Neural cell (in vitro differentiated cells): ENCODE measurements around the gene SPINT1. TPM values are rescaled to one million over a fixed set of nuclear protein-coding genes. Genes with fewer than 3 reads are reported as not detected.

Source experiments
- H2AFZ ChIP-seq: fragments of 200-600, 300-800 bp; sonication (generic), shearing (Covaris generic); 2 replicates; pipeline ENCODE4 v1.6.0; 2014; ENCODE audit warnings: low read depth, mild to moderate bottlenecking, antibody characterized with exemption, low read length, moderate library complexity
- H3F3A ChIP-seq: fragments of 200-600 bp; shearing (Covaris generic); 2 replicates; pipeline ENCODE4 v1.6.1; 2016; ENCODE audit warnings: mild to moderate bottlenecking, moderate library complexity, mixed read lengths, antibody characterized with exemption, low read length; ENCODE audit not compliant: insufficient read depth, poor library complexity, severe bottlenecking
- H3K27ac ChIP-seq: fragments of 200-600, 300-800 bp; sonication (generic), shearing (Covaris generic); 2 replicates; pipeline ENCODE4 v1.5.1; 2014; ENCODE audit warnings: mild to moderate bottlenecking, low read length, moderate library complexity
- H3K27me3 ChIP-seq: fragments of 300-800, 200-600 bp; sonication (generic), shearing (Covaris generic); 2 replicates; pipeline ENCODE4 v1.6.0; 2014; ENCODE audit warnings: mild to moderate bottlenecking, low read depth, low read length, moderate library complexity; ENCODE audit not compliant: insufficient read depth
- H3K36me3 ChIP-seq: fragments of 300-800, 200-600 bp; sonication (generic), shearing (Covaris generic); 2 replicates; pipeline ENCODE4 v1.5.1; 2014; ENCODE audit warnings: mild to moderate bottlenecking, antibody characterized with exemption, low read length, moderate library complexity; ENCODE audit not compliant: insufficient read depth
- H3K4me2 ChIP-seq: fragments of 300-800, 200-600 bp; sonication (generic), shearing (Covaris generic); 2 replicates; pipeline ENCODE4 v1.6.0; 2014; ENCODE audit warnings: mild to moderate bottlenecking, low read length
- H3K4me3 ChIP-seq: fragments of 300-800, 200-600 bp; sonication (generic), shearing (Covaris generic); 2 replicates; pipeline ENCODE4 v1.5.1; 2014; ENCODE audit warnings: mild to moderate bottlenecking, low read length, moderate library complexity
- H3K79me2 ChIP-seq: fragments of 200-600 bp; shearing (Covaris generic); replicated peaks from 2 replicates; pipeline ENCODE4 v1.6.0; 2014; ENCODE audit warnings: mild to moderate bottlenecking, low read length, moderate library complexity; ENCODE audit not compliant: insufficient read depth
- H3K9ac ChIP-seq: fragments of 300-800, 200-600 bp; sonication (generic), shearing (Covaris generic); 2 replicates; pipeline ENCODE4 v1.6.1; 2016; ENCODE audit warnings: mild to moderate bottlenecking, low read length, mixed read lengths
- H3K9me2 ChIP-seq: fragments of 200-600 bp; shearing (Covaris generic); 2 replicates; pipeline ENCODE4 v1.6.1; 2016; ENCODE audit warnings: mild to moderate bottlenecking, low read length, mixed read lengths; ENCODE audit not compliant: insufficient read depth
- H3K9me3 ChIP-seq: fragments of 200-600, 300-800 bp; sonication (generic), shearing (Covaris generic); 2 replicates; pipeline ENCODE4 v1.6.1; 2016; ENCODE audit warnings: mild to moderate bottlenecking, mixed run types, low read length, moderate library complexity, mixed read lengths
- H4K20me1 ChIP-seq: fragments of 200-600 bp; shearing (Covaris generic); 2 replicates; pipeline ENCODE4 v1.6.1; 2016; ENCODE audit warnings: mild to moderate bottlenecking, mixed run types; ENCODE audit not compliant: insufficient read depth
- EP300 ChIP-seq: fragments of 450-650 bp; conservative IDR thresholded peaks from 2 replicates; pipeline ENCODE4 v1.6.1; 2014; ENCODE audit warnings: antibody characterized with exemption, mild to moderate bottlenecking, moderate library complexity; ENCODE audit not compliant: poor library complexity, severe bottlenecking
- EZH2 ChIP-seq: fragments of 200-600, 300-800 bp; shearing (Covaris generic), sonication (generic); IDR thresholded peaks from 2 replicates; pipeline ENCODE4 v1.6.1; 2014; ENCODE audit warnings: antibody characterized with exemption, low read length, borderline replicate concordance, mild to moderate bottlenecking; ENCODE audit not compliant: insufficient read depth, poor library complexity, severe bottlenecking
- MXI1 ChIP-seq: fragments of 450-650 bp; conservative IDR thresholded peaks from 2 replicates; pipeline ENCODE4 v1.6.1; 2014; ENCODE audit warnings: antibody characterized with exemption, mild to moderate bottlenecking; ENCODE audit not compliant: poor library complexity, severe bottlenecking
- POLR2AphosphoS5 ChIP-seq: IDR thresholded peaks from 2 replicates; pipeline ENCODE4 v1.6.1; 2012
- RAD21 ChIP-seq: fragments of 450-650 bp; conservative IDR thresholded peaks from 2 replicates; pipeline ENCODE4 v1.6.1; 2014; ENCODE audit warnings: antibody characterized with exemption, mild to moderate bottlenecking, moderate library complexity
- SMC3 ChIP-seq: fragments of 450-650 bp; conservative IDR thresholded peaks from 2 replicates; pipeline ENCODE4 v1.6.1; 2014; ENCODE audit warnings: antibody characterized with exemption, mild to moderate bottlenecking, moderate library complexity; ENCODE audit not compliant: poor library complexity
- TAF1 ChIP-seq: IDR thresholded peaks from 2 replicates; pipeline ENCODE4 v1.6.1; 2012; ENCODE audit warnings: low read depth
- polyA plus RNA-seq: library from polyadenylated mRNA; depleted of rRNA; stranded (reverse); fragments of >200 nt; gene quantifications from 2 replicates; pipeline ENCODE4 v1.2.3, GENCODE V29; 2014
- TF ChIP-seq, protein P1 (sequence below): IDR thresholded peaks from 2 replicates; pipeline ENCODE4 v1.6.1; 2012; ENCODE audit warnings: borderline replicate concordance
- TF ChIP-seq, protein P2 (sequence below): fragments of 450-650 bp; IDR thresholded peaks from 2 replicates; pipeline ENCODE4 v1.5.1; 2014; ENCODE audit warnings: antibody characterized with exemption, mild to moderate bottlenecking, moderate library complexity; ENCODE audit not compliant: poor library complexity, severe bottlenecking

SPINT1 gene
- polyA plus RNA-seq, 1 donor from 2014 or later = 0.68 TPM

DNA sequence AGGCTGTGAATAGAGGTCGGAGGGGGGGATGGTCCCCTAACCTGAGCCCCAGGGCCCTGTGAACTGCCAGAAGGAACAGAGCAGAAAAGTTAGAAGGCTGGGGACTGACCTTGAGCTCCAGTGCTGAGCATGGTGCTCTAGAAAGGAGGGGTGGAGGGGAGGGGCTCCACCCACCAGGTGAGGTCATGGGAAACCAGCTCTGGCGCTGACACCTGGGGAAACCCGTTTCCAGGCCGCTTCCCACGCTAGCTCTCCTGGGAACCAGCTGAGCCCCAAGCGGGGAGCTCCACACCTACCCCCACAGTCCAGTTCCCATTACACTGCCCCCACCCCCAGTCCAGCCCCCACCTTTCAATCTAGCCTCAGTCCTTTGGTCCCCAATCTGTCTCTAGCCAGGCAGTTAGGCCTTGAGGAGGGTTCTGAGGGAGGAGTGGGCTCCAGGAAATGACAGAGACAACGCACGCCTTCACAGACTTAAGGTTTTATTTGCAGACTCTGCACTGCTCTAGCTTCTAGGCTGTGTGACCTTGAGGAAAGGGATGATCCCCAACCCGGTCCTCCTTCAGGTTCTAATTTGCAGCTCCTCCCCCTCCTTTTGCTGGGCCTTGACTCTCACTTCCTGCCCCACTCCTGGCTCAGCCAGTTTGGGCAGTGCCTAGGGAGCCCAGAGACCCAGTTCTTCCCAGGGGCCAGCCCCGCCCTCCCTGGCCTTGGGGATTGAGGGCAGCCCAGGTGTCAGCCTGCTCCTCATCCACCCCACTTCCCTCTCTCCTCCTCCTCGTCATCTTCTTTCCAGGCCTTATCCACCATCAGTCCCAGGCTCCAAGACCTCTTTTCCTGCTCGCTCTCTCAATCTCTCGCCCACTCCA is 28.1 kb downstream of the SPINT1 start:
- TF ChIP-seq TAF1 = no peak
- TF ChIP-seq MXI1 = no peak
- H3K79me2 ChIP-seq = no peaks in the 10 kb centered on the region
- no peak overlapping the region for H3K4me2 ChIP-seq
- no peak overlapping the region for H3K27ac ChIP-seq
- no peak overlapping the region for H2AFZ ChIP-seq
- no peaks in the 10 kb centered on the region for H3F3A ChIP-seq
- H4K20me1 ChIP-seq = no peaks in the 10 kb centered on the region
- no peak overlapping the region for H3K9ac ChIP-seq
- H3K9me2 ChIP-seq = no peaks in the 10 kb centered on the region
- peaks cover 10% of the 10 kb centered on the region for H3K27me3 ChIP-seq
- no peaks in the 10 kb centered on the region for H3K9me3 ChIP-seq
- no peaks in the 10 kb centered on the region for H3K36me3 ChIP-seq
- no peak overlapping the region for H3K4me3 ChIP-seq

DNA sequence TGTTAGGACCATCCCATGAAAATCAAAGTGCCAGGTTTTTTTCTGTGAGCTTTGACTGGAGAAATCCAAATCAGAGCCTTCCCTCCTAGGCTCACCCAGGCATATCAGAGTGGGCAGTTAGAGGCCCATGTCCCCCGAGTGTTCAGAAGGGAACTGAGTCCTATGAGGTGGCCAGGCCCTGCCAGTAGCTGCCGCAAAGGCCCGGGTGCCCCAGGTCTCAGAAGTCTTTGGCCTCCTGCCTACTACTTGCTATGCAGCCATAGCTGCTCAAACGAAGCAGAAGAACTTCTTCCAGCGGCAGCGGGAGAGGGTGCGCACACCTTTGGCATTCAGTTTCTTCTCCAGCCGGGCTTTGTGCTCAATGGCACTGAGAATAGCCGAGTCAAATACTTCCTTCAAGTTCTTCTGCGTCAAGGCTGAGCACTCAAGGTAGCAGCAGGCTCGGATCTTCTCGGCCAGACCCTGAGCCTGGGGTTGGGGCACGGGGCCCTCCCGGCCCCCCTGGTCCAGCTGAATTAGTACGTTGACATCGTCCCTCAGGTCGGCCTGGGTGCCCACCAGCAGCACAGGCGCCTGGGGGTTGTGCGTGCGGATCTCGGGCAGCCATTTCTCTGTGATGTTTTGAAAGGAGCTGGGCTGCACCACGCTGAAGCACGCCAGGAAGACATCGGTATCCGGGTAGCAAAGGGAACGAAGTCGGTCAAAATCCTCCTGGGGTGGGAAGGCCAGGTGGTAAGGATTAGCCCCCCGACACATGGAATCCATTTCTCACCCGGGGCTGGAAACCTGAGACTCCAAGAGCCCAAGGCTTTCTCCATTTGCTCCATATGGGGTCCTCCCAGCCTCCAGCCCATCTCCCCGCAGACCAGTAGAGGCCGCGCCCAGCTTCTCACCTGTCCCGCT is 29.2 kb downstream of the SPINT1 start:
- Histone ChIP-seq H3F3A (no peaks in the 10 kb centered on the region), H3K4me2 (no peak overlapping the region), H3K79me2 (no peaks in the 10 kb centered on the region), H3K27ac (no peak overlapping the region), H3K4me3 (peak overlapping the region; percentile 75), H3K9me2 (no peaks in the 10 kb centered on the region), H4K20me1 (no peaks in the 10 kb centered on the region), H3K36me3 (no peaks in the 10 kb centered on the region), H3K9me3 (no peaks in the 10 kb centered on the region), H3K27me3 (peaks cover 10% of the 10 kb centered on the region), H2AFZ (no peak overlapping the region), H3K9ac (peak overlapping the region; percentile 67)
- TF ChIP-seq EP300 = no peak
- no peak for TF ChIP-seq EZH2
- no peak for TF ChIP-seq SMC3
- no peak for TF ChIP-seq TAF1
- no peak for TF ChIP-seq MXI1
- TF ChIP-seq, protein P1, sequence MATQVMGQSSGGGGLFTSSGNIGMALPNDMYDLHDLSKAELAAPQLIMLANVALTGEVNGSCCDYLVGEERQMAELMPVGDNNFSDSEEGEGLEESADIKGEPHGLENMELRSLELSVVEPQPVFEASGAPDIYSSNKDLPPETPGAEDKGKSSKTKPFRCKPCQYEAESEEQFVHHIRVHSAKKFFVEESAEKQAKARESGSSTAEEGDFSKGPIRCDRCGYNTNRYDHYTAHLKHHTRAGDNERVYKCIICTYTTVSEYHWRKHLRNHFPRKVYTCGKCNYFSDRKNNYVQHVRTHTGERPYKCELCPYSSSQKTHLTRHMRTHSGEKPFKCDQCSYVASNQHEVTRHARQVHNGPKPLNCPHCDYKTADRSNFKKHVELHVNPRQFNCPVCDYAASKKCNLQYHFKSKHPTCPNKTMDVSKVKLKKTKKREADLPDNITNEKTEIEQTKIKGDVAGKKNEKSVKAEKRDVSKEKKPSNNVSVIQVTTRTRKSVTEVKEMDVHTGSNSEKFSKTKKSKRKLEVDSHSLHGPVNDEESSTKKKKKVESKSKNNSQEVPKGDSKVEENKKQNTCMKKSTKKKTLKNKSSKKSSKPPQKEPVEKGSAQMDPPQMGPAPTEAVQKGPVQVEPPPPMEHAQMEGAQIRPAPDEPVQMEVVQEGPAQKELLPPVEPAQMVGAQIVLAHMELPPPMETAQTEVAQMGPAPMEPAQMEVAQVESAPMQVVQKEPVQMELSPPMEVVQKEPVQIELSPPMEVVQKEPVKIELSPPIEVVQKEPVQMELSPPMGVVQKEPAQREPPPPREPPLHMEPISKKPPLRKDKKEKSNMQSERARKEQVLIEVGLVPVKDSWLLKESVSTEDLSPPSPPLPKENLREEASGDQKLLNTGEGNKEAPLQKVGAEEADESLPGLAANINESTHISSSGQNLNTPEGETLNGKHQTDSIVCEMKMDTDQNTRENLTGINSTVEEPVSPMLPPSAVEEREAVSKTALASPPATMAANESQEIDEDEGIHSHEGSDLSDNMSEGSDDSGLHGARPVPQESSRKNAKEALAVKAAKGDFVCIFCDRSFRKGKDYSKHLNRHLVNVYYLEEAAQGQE = no peak
- no peak for TF ChIP-seq RAD21
- no peak for TF ChIP-seq POLR2AphosphoS5
- TF ChIP-seq, protein P2, sequence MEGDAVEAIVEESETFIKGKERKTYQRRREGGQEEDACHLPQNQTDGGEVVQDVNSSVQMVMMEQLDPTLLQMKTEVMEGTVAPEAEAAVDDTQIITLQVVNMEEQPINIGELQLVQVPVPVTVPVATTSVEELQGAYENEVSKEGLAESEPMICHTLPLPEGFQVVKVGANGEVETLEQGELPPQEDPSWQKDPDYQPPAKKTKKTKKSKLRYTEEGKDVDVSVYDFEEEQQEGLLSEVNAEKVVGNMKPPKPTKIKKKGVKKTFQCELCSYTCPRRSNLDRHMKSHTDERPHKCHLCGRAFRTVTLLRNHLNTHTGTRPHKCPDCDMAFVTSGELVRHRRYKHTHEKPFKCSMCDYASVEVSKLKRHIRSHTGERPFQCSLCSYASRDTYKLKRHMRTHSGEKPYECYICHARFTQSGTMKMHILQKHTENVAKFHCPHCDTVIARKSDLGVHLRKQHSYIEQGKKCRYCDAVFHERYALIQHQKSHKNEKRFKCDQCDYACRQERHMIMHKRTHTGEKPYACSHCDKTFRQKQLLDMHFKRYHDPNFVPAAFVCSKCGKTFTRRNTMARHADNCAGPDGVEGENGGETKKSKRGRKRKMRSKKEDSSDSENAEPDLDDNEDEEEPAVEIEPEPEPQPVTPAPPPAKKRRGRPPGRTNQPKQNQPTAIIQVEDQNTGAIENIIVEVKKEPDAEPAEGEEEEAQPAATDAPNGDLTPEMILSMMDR = no peak
